DOHH2 (cell line): ENCODE data around the gene SGCD.

Source experiments
- H3F3A ChIP-seq: fragments of 200-600 bp; sonication (generic), shearing (Covaris generic); 2 replicates; pipeline ENCODE4 v1.6.0; 2016; ENCODE audit warnings: antibody characterized with exemption, mild to moderate bottlenecking; ENCODE audit not compliant: control insufficient read depth, insufficient read depth
- H3K27ac ChIP-seq: fragments of 200-600 bp; sonication (generic); 2 replicates; pipeline ENCODE4 v1.5.1; 2014; ENCODE audit warnings: low read depth, mild to moderate bottlenecking, low read length, moderate library complexity
- H3K27me3 ChIP-seq: fragments of 200-600 bp; sonication (generic); 2 replicates; pipeline ENCODE4 v1.6.1; 2014; ENCODE audit warnings: mild to moderate bottlenecking, low read length, mixed read lengths; ENCODE audit not compliant: control insufficient read depth
- H3K36me3 ChIP-seq: fragments of 200-600 bp; sonication (generic); 2 replicates; pipeline ENCODE4 v1.6.1; 2014; ENCODE audit warnings: mild to moderate bottlenecking, low read length, moderate library complexity, mixed read lengths; ENCODE audit not compliant: control insufficient read depth
- H3K4me1 ChIP-seq: fragments of 200-600 bp; sonication (generic); 2 replicates; pipeline ENCODE4 v1.6.1; 2014; ENCODE audit warnings: mild to moderate bottlenecking, low read length, mixed read lengths; ENCODE audit not compliant: control insufficient read depth
- H3K4me2 ChIP-seq: fragments of 200-600 bp; sonication (generic); 2 replicates; pipeline ENCODE4 v1.6.0; 2014; ENCODE audit warnings: mild to moderate bottlenecking, low read length, moderate library complexity
- H3K4me3 ChIP-seq: fragments of 200-600 bp; sonication (generic); 2 replicates; pipeline ENCODE4 v1.5.1; 2014; ENCODE audit warnings: mild to moderate bottlenecking, low read length, mixed read lengths
- H3K79me2 ChIP-seq: fragments of 200-600 bp; sonication (generic); 2 replicates; pipeline ENCODE4 v1.6.1; 2014; ENCODE audit warnings: mild to moderate bottlenecking, low read length, mixed read lengths; ENCODE audit not compliant: control insufficient read depth
- H3K9me2 ChIP-seq: fragments of 200-600 bp; sonication (generic); replicated peaks from 2 replicates; pipeline ENCODE4 v1.6.1; 2014; ENCODE audit warnings: mild to moderate bottlenecking, low read length, mixed read lengths; ENCODE audit not compliant: control insufficient read depth
- H3K9me3 ChIP-seq: fragments of 200-600 bp; sonication (generic); 2 replicates; pipeline ENCODE4 v1.6.1; 2014; ENCODE audit warnings: antibody characterized with exemption, low read length, mixed read lengths; ENCODE audit not compliant: control insufficient read depth, insufficient read depth
- H4K20me1 ChIP-seq: fragments of 200-600 bp; sonication (generic); 2 replicates; pipeline ENCODE4 v1.6.0; 2014; ENCODE audit warnings: low read depth, mild to moderate bottlenecking, antibody characterized with exemption, low read length, moderate library complexity; ENCODE audit not compliant: control insufficient read depth, insufficient read depth
- EZH2phosphoT487 ChIP-seq: fragments of 200-600 bp; sonication (generic); IDR thresholded peaks from 2 replicates; pipeline ENCODE4 v1.6.1; 2017; ENCODE audit warnings: borderline replicate concordance, mild to moderate bottlenecking, antibody characterized with exemption, low read length, moderate library complexity, mixed read lengths
- TF ChIP-seq, protein P1 (sequence below): fragments of 200-600 bp; sonication (generic); IDR thresholded peaks from one replicate; pipeline ENCODE4 v1.5.1; 2014; ENCODE audit warnings: antibody characterized with exemption, mild to moderate bottlenecking, low read depth, low read length; ENCODE audit not compliant: poor library complexity, severe bottlenecking

The SGCD gene

DNA sequence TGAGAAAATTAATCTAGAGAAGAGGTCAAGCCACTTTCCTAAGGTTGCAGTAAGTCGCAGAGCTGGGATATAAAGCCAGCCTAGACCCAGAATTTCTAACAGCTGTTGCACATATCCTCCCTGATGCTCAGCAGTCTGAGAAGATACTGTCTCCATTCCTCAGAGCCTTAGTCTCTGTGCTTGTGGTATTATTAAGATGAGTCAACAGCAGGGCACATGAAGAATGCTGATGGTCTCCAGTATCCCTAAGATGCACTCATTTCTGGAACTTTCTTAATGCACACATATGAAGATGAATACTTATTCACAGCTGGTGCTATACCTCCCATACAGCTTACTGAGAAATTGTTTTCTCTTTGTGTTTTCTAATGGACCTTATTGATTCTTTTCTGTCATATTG, 32.5 kb downstream of the SGCD start:
- Histone ChIP-seq H3F3A (no peaks in the 10 kb centered on the region), H4K20me1 (no peaks in the 10 kb centered on the region), H3K9me2 (no peaks in the 10 kb centered on the region)

GRCh38 chr5:156361436-156362109, 34.6 kb downstream of the SGCD start:
- TF ChIP-seq, protein P1, sequence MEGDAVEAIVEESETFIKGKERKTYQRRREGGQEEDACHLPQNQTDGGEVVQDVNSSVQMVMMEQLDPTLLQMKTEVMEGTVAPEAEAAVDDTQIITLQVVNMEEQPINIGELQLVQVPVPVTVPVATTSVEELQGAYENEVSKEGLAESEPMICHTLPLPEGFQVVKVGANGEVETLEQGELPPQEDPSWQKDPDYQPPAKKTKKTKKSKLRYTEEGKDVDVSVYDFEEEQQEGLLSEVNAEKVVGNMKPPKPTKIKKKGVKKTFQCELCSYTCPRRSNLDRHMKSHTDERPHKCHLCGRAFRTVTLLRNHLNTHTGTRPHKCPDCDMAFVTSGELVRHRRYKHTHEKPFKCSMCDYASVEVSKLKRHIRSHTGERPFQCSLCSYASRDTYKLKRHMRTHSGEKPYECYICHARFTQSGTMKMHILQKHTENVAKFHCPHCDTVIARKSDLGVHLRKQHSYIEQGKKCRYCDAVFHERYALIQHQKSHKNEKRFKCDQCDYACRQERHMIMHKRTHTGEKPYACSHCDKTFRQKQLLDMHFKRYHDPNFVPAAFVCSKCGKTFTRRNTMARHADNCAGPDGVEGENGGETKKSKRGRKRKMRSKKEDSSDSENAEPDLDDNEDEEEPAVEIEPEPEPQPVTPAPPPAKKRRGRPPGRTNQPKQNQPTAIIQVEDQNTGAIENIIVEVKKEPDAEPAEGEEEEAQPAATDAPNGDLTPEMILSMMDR = no peak
- TF ChIP-seq EZH2phosphoT487 = no peak

More for the DNA sequence above, 32.5 kb downstream of the SGCD start:
- Histone ChIP-seq H3K36me3 (no peaks in the 10 kb centered on the region), H3K27me3 (no peaks in the 10 kb centered on the region), H3K4me3 (no peak overlapping the region), H3K4me2 (no peak overlapping the region), H3K4me1 (no peaks in the 10 kb centered on the region), H3K79me2 (no peaks in the 10 kb centered on the region), H3K9me3 (no peaks in the 10 kb centered on the region), H3K27ac (no peak overlapping the region)
- no peak for TF ChIP-seq EZH2phosphoT487
- TF ChIP-seq, protein P1 = no peak

DNA sequence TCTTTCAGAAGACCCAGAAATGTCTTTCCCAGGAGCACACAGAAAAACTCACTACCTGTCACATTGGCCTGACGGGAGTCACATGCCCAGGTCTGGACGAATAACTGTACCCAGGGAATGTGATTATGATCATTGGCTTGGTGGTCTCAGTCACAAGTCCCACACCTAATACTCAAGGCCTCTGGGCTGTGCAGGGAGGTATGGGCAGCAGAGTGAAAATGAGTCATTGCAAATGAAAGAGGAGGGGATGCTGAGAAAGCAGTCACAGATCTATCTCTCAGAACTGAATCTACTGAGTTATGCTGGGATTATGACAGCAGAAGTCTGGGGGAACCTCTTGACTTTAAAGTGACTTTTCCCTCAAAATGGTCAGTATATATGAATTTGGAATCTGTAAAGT, 36.9 kb downstream of the SGCD start:
- no peaks in the 10 kb centered on the region for H3K27me3 ChIP-seq
- no peaks in the 10 kb centered on the region for H3K9me2 ChIP-seq
- H3K4me2 ChIP-seq = no peak overlapping the region
- no peaks in the 10 kb centered on the region for H3K9me3 ChIP-seq
- no peak for TF ChIP-seq EZH2phosphoT487
- TF ChIP-seq, protein P1 = no peak
- no peaks in the 10 kb centered on the region for H3K4me1 ChIP-seq
- no peaks in the 10 kb centered on the region for H3K79me2 ChIP-seq
- H3K36me3 ChIP-seq = no peaks in the 10 kb centered on the region
- H3F3A ChIP-seq = no peaks in the 10 kb centered on the region
- no peak overlapping the region for H3K27ac ChIP-seq
- H4K20me1 ChIP-seq = no peaks in the 10 kb centered on the region
- H3K4me3 ChIP-seq = no peak overlapping the region

More at GRCh38 chr5:156361436-156362109, 34.6 kb downstream of the SGCD start:
- H4K20me1 ChIP-seq = no peaks in the 10 kb centered on the region
- no peaks in the 10 kb centered on the region for H3K36me3 ChIP-seq
- no peaks in the 10 kb centered on the region for H3K4me1 ChIP-seq
- H3K9me3 ChIP-seq = no peaks in the 10 kb centered on the region
- H3K27ac ChIP-seq = no peak overlapping the region
- no peaks in the 10 kb centered on the region for H3K9me2 ChIP-seq
- H3K27me3 ChIP-seq = no peaks in the 10 kb centered on the region
- H3K4me2 ChIP-seq = no peak overlapping the region
- no peak overlapping the region for H3K4me3 ChIP-seq
- no peaks in the 10 kb centered on the region for H3F3A ChIP-seq
- H3K79me2 ChIP-seq = no peaks in the 10 kb centered on the region
